Measurements from ENCODE around the gene LRRC18.

- no peak for TF ChIP-seq CTCF (IDR thresholded peaks at IDR 0.05)
- TF ChIP-seq POLR2A (IDR thresholded peaks at IDR 0.05): no peak
Measured at GRCh38 chr10:48897441-48897790, 42.2 kb downstream of the LRRC18 start.

Measured in Peyer's patch (tissue), 4 donors.